GM12891 (cell line): ENCODE measurements around the gene SNX2.
"Not testable (repeated sequence)": the region's sequence is repeated elsewhere in the genome, so short reads cannot be mapped to it uniquely, and the experiment has no call there.

ENCODE experiments used
- DNase-seq: peaks from one replicate; pipeline ENCODE4 v3.0.0; 2011; ENCODE audit warnings: low spot score; ENCODE audit not compliant: insufficient read length
- FAIRE-seq: peaks from 2 replicates; lab custom pipeline; 2011; peaks lifted over from hg19 to GRCh38; lab: Jason Lieb, UNC
- PAX5 ChIP-seq: IDR thresholded peaks from 2 replicates; pipeline ENCODE4 v1.6.1; 2011; ENCODE audit warnings: low read length, moderate library complexity, mild to moderate bottlenecking; ENCODE audit not compliant: insufficient read depth, severe bottlenecking
- POLR2A ChIP-seq: IDR thresholded peaks from 2 replicates; pipeline ENCODE4 v1.6.1; 2011; ENCODE audit warnings: low read depth, low read length, control low read depth
- POLR2AphosphoS5 ChIP-seq: IDR thresholded peaks from 2 replicates; pipeline ENCODE4 v1.6.1; 2011; ENCODE audit warnings: low read depth, low read length, control low read depth
- POU2F2 ChIP-seq: IDR thresholded peaks from 2 replicates; pipeline ENCODE4 v1.6.1; 2011; ENCODE audit warnings: low read depth, mild to moderate bottlenecking, control low read depth, low read length, moderate library complexity
- SPI1 ChIP-seq: IDR thresholded peaks from 2 replicates; pipeline ENCODE4 v1.6.1; 2011; ENCODE audit warnings: low read depth, low read length, control low read depth
- TAF1 ChIP-seq: IDR thresholded peaks from 2 replicates; pipeline ENCODE4 v1.6.1; 2011; ENCODE audit warnings: low read depth, low read length, control low read depth

SNX2 gene

GRCh38 chr5:122751293-122751782 lies 23.5 kb upstream of the SNX2 start:
- TF ChIP-seq SPI1 = no peak
- TF ChIP-seq TAF1 = no peak
- no peak for TF ChIP-seq POLR2A
- no peak for TF ChIP-seq PAX5
- no peak for TF ChIP-seq POU2F2
- no peak for TF ChIP-seq POLR2AphosphoS5
- DNase-seq (no peak), FAIRE-seq (no peak)

DNA sequence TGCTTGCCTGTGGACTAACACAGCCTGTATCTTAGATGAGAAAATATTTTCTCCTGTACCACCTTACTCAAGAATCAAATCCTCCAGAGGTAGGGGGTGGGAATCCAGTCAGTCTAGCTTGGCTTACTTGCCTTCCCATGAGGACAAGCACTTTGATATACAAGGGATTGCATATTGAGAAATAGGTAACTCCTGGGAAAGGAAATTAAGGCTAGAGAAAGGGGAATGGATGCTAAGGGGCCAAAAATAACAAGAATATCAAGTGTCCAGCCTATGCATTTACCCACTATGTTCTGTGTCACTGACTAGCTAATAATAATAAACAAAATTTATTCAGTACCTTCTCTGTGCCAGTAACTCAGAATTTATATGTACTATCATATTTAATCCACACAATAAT lies 21.4 kb upstream of the SNX2 start:
- no peak for FAIRE-seq
- TF ChIP-seq POU2F2 = no peak
- no peak for TF ChIP-seq POLR2A
- no peak for TF ChIP-seq SPI1
- TF ChIP-seq PAX5 = no peak
- TF ChIP-seq TAF1 = no peak
- no peak for DNase-seq

DNA sequence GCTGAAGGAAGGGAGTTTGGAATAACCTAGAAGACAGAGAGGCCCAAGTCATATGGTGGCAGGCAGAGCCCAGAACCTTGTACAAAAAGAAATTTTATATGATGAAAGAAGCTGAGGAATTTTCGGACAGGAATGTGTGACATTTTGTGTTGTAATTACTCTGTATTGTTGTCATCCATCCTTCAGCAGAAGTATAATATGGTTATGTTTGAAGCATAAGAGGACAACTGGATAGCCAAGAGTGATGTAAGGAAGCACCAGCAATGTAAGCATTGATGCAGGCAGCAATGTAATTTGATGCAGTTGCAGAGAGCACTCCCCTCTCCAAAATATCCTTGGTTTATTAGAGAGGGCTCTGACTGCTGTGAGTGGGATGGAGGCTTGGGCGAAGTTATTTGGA lies 19.1 kb upstream of the SNX2 start:
- FAIRE-seq (no peak), DNase-seq (no peak)
- TF ChIP-seq TAF1 = no peak
- TF ChIP-seq SPI1 = no peak
- no peak for TF ChIP-seq POU2F2
- TF ChIP-seq POLR2AphosphoS5 = no peak
- TF ChIP-seq PAX5 = no peak
- TF ChIP-seq POLR2A = no peak

GRCh38 chr5:122756264-122756911 lies 18.5 kb upstream of the SNX2 start:
- TF ChIP-seq POU2F2 = no peak
- no peak for TF ChIP-seq POLR2AphosphoS5
- TF ChIP-seq POLR2A = no peak
- no peak for TF ChIP-seq TAF1
- peak; percentile 73 for TF ChIP-seq SPI1
- no peak for TF ChIP-seq PAX5
- DNase-seq (peak; percentile 26), FAIRE-seq (peak; percentile 65)

GRCh38 chr5:122757285-122757684 lies 17.6 kb upstream of the SNX2 start:
- FAIRE-seq (no peak), DNase-seq (no peak)
- no peak for TF ChIP-seq SPI1
- no peak for TF ChIP-seq POLR2AphosphoS5
- no peak for TF ChIP-seq PAX5
- no peak for TF ChIP-seq TAF1
- no peak for TF ChIP-seq POLR2A
- no peak for TF ChIP-seq POU2F2

- TF ChIP-seq POLR2AphosphoS5 (no peak), TAF1 (no peak), PAX5 (no peak), POU2F2 (no peak), POLR2A (no peak), SPI1 (no peak)
- FAIRE-seq = peak; percentile 9
- no peak for DNase-seq
Measured at GRCh38 chr5:122759241-122760070, 15.4 kb upstream of the SNX2 start.

DNA sequence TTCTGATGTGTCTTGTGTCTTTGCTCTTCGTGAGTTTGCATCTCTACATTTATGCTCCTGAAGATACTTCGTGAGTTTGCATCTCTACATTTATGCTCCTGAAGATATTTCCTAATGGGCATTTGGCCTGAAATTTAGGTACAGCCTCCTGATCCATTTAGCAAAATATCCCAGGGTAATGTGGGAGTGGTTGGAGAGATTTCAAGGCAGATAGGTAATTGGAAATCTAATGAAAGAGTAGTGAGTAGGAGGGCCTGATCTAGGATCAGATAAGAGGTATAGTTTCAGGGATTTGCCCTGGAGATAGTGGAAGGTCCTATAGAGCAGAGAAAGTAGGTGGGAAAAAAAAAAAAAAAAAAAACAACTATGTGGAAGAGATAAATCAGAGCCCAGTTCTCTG lies 14.6 kb upstream of the SNX2 start:
- no peak for TF ChIP-seq TAF1
- no peak for TF ChIP-seq PAX5
- no peak for TF ChIP-seq POLR2AphosphoS5
- no peak for TF ChIP-seq POLR2A
- no peak for TF ChIP-seq SPI1
- TF ChIP-seq POU2F2 = no peak
- DNase-seq = no peak
- FAIRE-seq = no peak

- FAIRE-seq = no peak
- DNase-seq = no peak
- TF ChIP-seq SPI1 (no peak), PAX5 (no peak)
Measured at GRCh38 chr5:122761115-122761514, 13.8 kb upstream of the SNX2 start.

DNA sequence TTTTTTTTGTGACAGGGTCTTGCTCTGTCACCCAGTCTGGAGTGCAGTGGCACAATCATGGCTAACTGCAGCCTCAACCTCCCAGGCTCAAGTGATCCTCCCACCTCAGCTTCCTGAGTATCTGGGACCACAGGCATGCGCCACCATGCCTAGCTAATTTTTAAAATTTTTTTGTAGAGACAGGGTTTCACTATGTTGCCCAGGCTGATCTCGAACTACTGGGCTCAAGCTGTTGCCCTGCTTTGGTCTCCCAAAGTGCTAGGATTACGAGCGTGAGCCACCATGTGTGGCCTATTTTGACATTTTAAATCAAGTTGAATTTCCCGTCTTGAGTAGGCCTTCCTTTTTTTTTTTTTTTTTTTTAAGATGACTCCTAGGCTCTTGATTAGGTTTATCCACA lies 13.0 kb upstream of the SNX2 start:
- FAIRE-seq, DNase-seq: not testable (repeated sequence)

DNA sequence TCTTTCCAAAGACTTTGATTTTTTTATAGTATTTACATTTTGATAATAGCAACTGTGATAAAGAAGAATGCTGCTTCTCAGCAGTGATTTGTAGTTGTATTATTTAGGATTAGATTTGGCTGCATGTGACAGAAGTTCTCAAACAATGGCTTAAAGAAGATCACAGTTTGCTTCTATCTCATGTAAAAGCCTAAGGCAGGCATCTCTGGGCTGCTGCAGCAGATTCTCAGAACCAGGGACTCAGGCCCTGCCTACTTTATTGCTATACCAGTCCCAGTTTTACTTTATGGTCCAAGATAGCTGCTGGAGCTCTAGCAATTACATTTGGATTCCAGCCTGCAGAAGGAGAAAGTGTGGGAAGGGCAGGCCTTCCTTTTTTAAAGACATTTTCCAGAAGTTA lies 8.8 kb upstream of the SNX2 start:
- DNase-seq (no peak), FAIRE-seq (no peak)
- TF ChIP-seq SPI1 = no peak
- no peak for TF ChIP-seq POU2F2
- no peak for TF ChIP-seq PAX5
- TF ChIP-seq POLR2A = no peak
- no peak for TF ChIP-seq TAF1
- no peak for TF ChIP-seq POLR2AphosphoS5
